Measurements from ENCODE around the gene KIAA0040.

Gene KIAA0040

GRCh38 chr1:175200678-175201521 lies 8.3 kb upstream of the KIAA0040 start:
- DNase-seq = no peak

GRCh38 chr1:175198332-175198731 lies 5.8 kb upstream of the KIAA0040 start:
- DNase-seq = no peak

GRCh38 chr1:175197531-175197930 lies 5.0 kb upstream of the KIAA0040 start:
- DNase-seq = no peak

- DNase-seq = no peak
Measured at GRCh38 chr1:175195798-175196197, 3.2 kb upstream of the KIAA0040 start.

- no peak for DNase-seq
Measured at GRCh38 chr1:175195281-175195680, 2.7 kb upstream of the KIAA0040 start.

- no peak for DNase-seq
Measured at GRCh38 chr1:175193527-175193910, 943 bp upstream of the KIAA0040 start.

- peak; percentile 40 for DNase-seq
Measured at GRCh38 chr1:175192111-175192629, 406 bp downstream of the KIAA0040 start.

GRCh38 chr1:175191659-175192058 lies 917 bp downstream of the KIAA0040 start:
- peak; percentile 26 for DNase-seq

GRCh38 chr1:175188936-175189335 lies 3.6 kb downstream of the KIAA0040 start:
- DNase-seq = no peak

- no peak for DNase-seq
Measured at GRCh38 chr1:175186433-175187160, 6.0 kb downstream of the KIAA0040 start.

GRCh38 chr1:175185903-175186302 lies 6.7 kb downstream of the KIAA0040 start:
- no peak for DNase-seq

GRCh38 chr1:175183586-175183985 lies 9.0 kb downstream of the KIAA0040 start:
- no peak for DNase-seq

- no peak for DNase-seq
Measured at GRCh38 chr1:175182201-175182746, 10.3 kb downstream of the KIAA0040 start.

GRCh38 chr1:175179837-175180590 lies 12.6 kb downstream of the KIAA0040 start:
- no peak for DNase-seq

GRCh38 chr1:175178456-175178855 lies 14.1 kb downstream of the KIAA0040 start:
- DNase-seq = no peak

GRCh38 chr1:175178056-175178455 lies 14.5 kb downstream of the KIAA0040 start:
- no peak for DNase-seq

GRCh38 chr1:175176246-175176645 lies 16.3 kb downstream of the KIAA0040 start:
- no peak for DNase-seq

- no peak for DNase-seq
Measured at GRCh38 chr1:175174309-175175102, 18.1 kb downstream of the KIAA0040 start.

- no peak for DNase-seq
Measured at GRCh38 chr1:175173531-175173930, 19.0 kb downstream of the KIAA0040 start.

- DNase-seq = peak; percentile 61
Measured at GRCh38 chr1:175172503-175172902, 20.1 kb downstream of the KIAA0040 start.

GRCh38 chr1:175171036-175171913 lies 21.3 kb downstream of the KIAA0040 start:
- no peak for DNase-seq
